Upper lobe of left lung (tissue), 6 donors: ENCODE results near the gene TMEM40. TPM values are rescaled to one million over a fixed set of nuclear protein-coding genes. Genes with fewer than 3 reads are reported as not detected.
"Not testable (repeated sequence)": the region's sequence is repeated elsewhere in the genome, so short reads cannot be mapped to it uniquely, and the experiment has no call there.

ENCODE experiments used
- ATAC-seq, 2 donors: fragments of 200-7000 bp; cut with Tn5 transposase; one replicate each; pipeline ENCODE4 v1.9.1; 2022; ENCODE audit warnings: mild to moderate bottlenecking in 2 of 2, moderate library complexity in 2 of 2; ENCODE audit not compliant: low FRiP score in 2 of 2
- DNase-seq, 2 donors: peaks; one replicate each; pipeline ENCODE4 v3.0.0-alpha.2; 2019 to 2020
- H3K27ac ChIP-seq, 4 donors: fragments of 200-600 bp; sonication (generic); one replicate each; pipeline ENCODE4 v1.5.1; 2016 to 2019
- H3K27me3 ChIP-seq, 4 donors: fragments of 200-600 bp; sonication (generic); one replicate each; pipeline ENCODE4 v1.5.1; 2017 to 2019
- H3K36me3 ChIP-seq, 4 donors: fragments of 200-600 bp; sonication (generic); one replicate each; pipeline ENCODE4 v1.5.1; 2016 to 2019
- H3K4me1 ChIP-seq, 4 donors: fragments of 200-600 bp; sonication (generic); one replicate each; pipeline ENCODE4 v1.5.1; 2018 to 2019
- H3K4me3 ChIP-seq, 4 donors: fragments of 200-600 bp; sonication (generic); one replicate each; pipeline ENCODE4 v1.5.1; 2017 to 2019; ENCODE audit warnings: mild to moderate bottlenecking in 2 of 4, moderate library complexity in 1 of 4
- H3K9me3 ChIP-seq, 4 donors: fragments of 200-600 bp; sonication (generic); one replicate each; pipeline ENCODE4 v1.5.1; 2018 to 2019
- EP300 ChIP-seq, 4 donors: sonication (generic); formaldehyde crosslinking; IDR thresholded peaks; one replicate each; pipeline ENCODE4 v1.5.1; 2017; ENCODE audit warnings: antibody characterized with exemption in 4 of 4, control low read depth in 2 of 4
- POLR2A ChIP-seq, 4 donors: fragments of 450-650 bp; IDR thresholded peaks; one replicate each; pipeline ENCODE4 v1.5.1; 2016 to 2017; ENCODE audit warnings: antibody characterized with exemption in 4 of 4, mild to moderate bottlenecking in 2 of 4
- POLR2AphosphoS5 ChIP-seq, 2 donors: sonication (generic); formaldehyde crosslinking; IDR thresholded peaks; one replicate each; pipeline ENCODE4 v1.5.1; 2017; ENCODE audit warnings: antibody characterized with exemption in 2 of 2
- WGBS, 2 donors: methylation state at CpG; one replicate each; pipeline ENCODE4 v1.1.5; 2017 to 2018; 5-methylcytosine and 5-hydroxymethylcytosine counted together
- total RNA-seq, 6 donors: library from RNA; depleted of rRNA in 4 of 6; stranded (reverse); fragments of >200 nt in 4 of 6; gene quantifications; one replicate each; pipeline versions ENCODE4 v1.1.0 to v1.2.1, GENCODE V29; 2016 to 2021
- TF ChIP-seq, protein P1 (sequence below), 6 experiments: fragments of 450-650 bp in 4 of 6; fragments of 200-600 bp in 2 of 6; sonication (generic) in 2 of 6; IDR thresholded peaks; one replicate each; pipeline ENCODE4 v1.5.1; 2016 to 2019; ENCODE audit warnings: antibody characterized with exemption in 6 of 6
- donor health status: DM: no; HTN: no; CAD: no; lungs with moderate emphysema.
- donor health status: DM: no; HTN: yes; CAD: no; lungs with severe emphysema.

The TMEM40 gene
- total RNA-seq, 6 donors from 2014 or later = 0.30 to 5.3 (median 1.1) TPM

DNA sequence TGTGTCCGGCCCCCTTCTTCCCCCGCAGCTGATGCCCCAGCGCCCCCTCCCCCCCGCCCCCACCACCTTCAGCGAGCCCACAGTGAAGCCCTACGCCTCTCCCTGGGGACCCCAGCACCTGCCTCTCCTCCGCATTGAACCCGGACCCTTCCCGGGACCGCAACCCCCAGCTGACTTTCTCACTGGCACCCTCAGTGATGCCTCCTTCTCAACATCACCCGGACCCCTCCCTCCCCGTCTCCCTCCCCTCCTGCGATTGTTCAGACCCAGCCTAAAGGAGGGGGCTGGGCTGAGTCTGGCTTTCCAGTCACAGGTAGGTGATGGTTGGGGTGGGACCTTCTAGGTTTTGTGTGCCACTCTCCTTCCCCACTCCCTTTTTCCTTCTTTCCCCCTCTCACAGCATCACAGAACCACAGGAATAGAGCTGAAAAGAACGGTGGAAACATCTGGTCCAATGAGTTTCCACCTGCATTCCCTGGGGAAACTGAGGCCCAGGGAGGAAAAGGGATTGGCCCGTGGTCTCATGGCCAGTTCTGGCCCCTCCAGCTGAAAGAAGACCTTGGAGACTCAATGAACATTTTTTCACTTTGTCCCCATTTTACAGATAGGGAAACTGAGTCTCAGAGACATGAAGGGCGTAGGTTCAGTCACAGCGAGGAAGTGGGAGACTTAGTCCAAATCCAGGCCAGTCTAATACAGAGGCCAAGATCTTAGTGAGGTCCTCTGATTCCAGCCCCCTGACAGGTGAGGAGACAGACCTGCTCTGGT is 38.2 kb upstream of the TMEM40 start:
- 60 to 69% methylated on average over 13 to 15 of the region's 17 CpGs for WGBS, 2 donors
- TF ChIP-seq POLR2AphosphoS5 (IDR thresholded peaks at IDR 0.05) (no peak), POLR2A (IDR thresholded peaks at IDR 0.05) (no peak)
- TF ChIP-seq, protein P1, sequence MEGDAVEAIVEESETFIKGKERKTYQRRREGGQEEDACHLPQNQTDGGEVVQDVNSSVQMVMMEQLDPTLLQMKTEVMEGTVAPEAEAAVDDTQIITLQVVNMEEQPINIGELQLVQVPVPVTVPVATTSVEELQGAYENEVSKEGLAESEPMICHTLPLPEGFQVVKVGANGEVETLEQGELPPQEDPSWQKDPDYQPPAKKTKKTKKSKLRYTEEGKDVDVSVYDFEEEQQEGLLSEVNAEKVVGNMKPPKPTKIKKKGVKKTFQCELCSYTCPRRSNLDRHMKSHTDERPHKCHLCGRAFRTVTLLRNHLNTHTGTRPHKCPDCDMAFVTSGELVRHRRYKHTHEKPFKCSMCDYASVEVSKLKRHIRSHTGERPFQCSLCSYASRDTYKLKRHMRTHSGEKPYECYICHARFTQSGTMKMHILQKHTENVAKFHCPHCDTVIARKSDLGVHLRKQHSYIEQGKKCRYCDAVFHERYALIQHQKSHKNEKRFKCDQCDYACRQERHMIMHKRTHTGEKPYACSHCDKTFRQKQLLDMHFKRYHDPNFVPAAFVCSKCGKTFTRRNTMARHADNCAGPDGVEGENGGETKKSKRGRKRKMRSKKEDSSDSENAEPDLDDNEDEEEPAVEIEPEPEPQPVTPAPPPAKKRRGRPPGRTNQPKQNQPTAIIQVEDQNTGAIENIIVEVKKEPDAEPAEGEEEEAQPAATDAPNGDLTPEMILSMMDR (IDR thresholded peaks at IDR 0.05) = no peak
- peaks cover 2 to 17% (median 7%) of the 10 kb centered on the region in 4 donors for H3K4me1 ChIP-seq
- peak overlapping the region; percentile 32 to 68 (median 50) for H3K4me3 ChIP-seq
- DNase-seq (no peak), ATAC-seq (no peak)
- H3K9me3 ChIP-seq = no peaks in the 10 kb centered on the region
- peak overlapping the region; percentile 63 to 87 (median 72) for H3K27ac ChIP-seq
- H3K27me3 ChIP-seq = peaks cover 0 to 2% (median 0%) of the 10 kb centered on the region in 4 donors
- no peaks in the 10 kb centered on the region for H3K36me3 ChIP-seq

- 9 to 16% methylated on average over 26 to 58 of the region's 61 CpGs for WGBS, 2 donors
- peak within 1 kb of the TSS; percentile 63 to 87 (median 72) for H3K27ac ChIP-seq
- peaks cover 0 to 2% (median 0%) of the 10 kb centered on the region in 4 donors for H3K27me3 ChIP-seq
- no peaks in the 10 kb centered on the region for H3K9me3 ChIP-seq
- peak; percentile 30 to 90 for ATAC-seq
- peaks cover 2 to 17% (median 7%) of the 10 kb centered on the region in 4 donors for H3K4me1 ChIP-seq
- H3K4me3 ChIP-seq = peak within 1 kb of the TSS; percentile 32 to 68 (median 50)
- TF ChIP-seq, protein P1 (IDR thresholded peaks at IDR 0.05) = peak in 2 of 6 experiments; percentile 10 to 22
- TF ChIP-seq POLR2AphosphoS5 (IDR thresholded peaks at IDR 0.05) = peak in 1 of 2 donors; percentile 44
- TF ChIP-seq POLR2A (IDR thresholded peaks at IDR 0.05) = peak in 1 of 4 donors; percentile 27
- no peak for TF ChIP-seq EP300 (IDR thresholded peaks at IDR 0.05)
- H3K36me3 ChIP-seq = no peaks in the 10 kb centered on the region
- DNase-seq = peak; percentile 36 to 91
These were observed 37.4 kb upstream of the TMEM40 start, which contains the start of gene CAND2 for GRCh38 chr3:12796171-12797123. CAND2 (plus strand) TSS chr3:12796680; CDS start chr3:12796721, 41 bp downstream.

GRCh38 chr3:12793701-12794100 is 34.6 kb upstream of the TMEM40 start:
- no peaks in the 10 kb centered on the region for H3K9me3 ChIP-seq
- no peaks in the 10 kb centered on the region for H3K36me3 ChIP-seq
- H3K27me3 ChIP-seq = peaks cover 0 to 2% (median 0%) of the 10 kb centered on the region in 4 donors
- TF ChIP-seq, protein P1 (IDR thresholded peaks at IDR 0.05) = no peak
- TF ChIP-seq POLR2AphosphoS5 (IDR thresholded peaks at IDR 0.05) = no peak
- no peak for TF ChIP-seq EP300 (IDR thresholded peaks at IDR 0.05)
- no peak for TF ChIP-seq POLR2A (IDR thresholded peaks at IDR 0.05)
- no peak for ATAC-seq
- H3K4me3 ChIP-seq = no peak overlapping the region
- H3K27ac ChIP-seq = no peak overlapping the region
- no peak for DNase-seq
- WGBS, 2 donors = 78 to 86% methylated on average over 5 of the region's 5 CpGs
- peaks cover 2 to 17% (median 7%) of the 10 kb centered on the region in 4 donors for H3K4me1 ChIP-seq

- Histone ChIP-seq H3K9me3 (no peaks in the 10 kb centered on the region), H3K36me3 (no peaks in the 10 kb centered on the region), H3K27ac (no peak overlapping the region), H3K4me3 (no peak overlapping the region), H3K4me1 (peaks cover 0 to 7% (median 5%) of the 10 kb centered on the region in 4 donors), H3K27me3 (peaks cover 0 to under 1% (median 0%) of the 10 kb centered on the region in 4 donors)
- 86 to 88% methylated on average over 1 of the region's 1 CpG for WGBS, 2 donors
- no peak for ATAC-seq
- DNase-seq = no peak
- TF ChIP-seq, protein P1 (IDR thresholded peaks at IDR 0.05) = no peak
- TF ChIP-seq POLR2A (IDR thresholded peaks at IDR 0.05) = no peak
- no peak for TF ChIP-seq EP300 (IDR thresholded peaks at IDR 0.05)
- no peak for TF ChIP-seq POLR2AphosphoS5 (IDR thresholded peaks at IDR 0.05)
These were observed 32.4 kb upstream of the TMEM40 start for GRCh38 chr3:12791430-12791829.

DNA sequence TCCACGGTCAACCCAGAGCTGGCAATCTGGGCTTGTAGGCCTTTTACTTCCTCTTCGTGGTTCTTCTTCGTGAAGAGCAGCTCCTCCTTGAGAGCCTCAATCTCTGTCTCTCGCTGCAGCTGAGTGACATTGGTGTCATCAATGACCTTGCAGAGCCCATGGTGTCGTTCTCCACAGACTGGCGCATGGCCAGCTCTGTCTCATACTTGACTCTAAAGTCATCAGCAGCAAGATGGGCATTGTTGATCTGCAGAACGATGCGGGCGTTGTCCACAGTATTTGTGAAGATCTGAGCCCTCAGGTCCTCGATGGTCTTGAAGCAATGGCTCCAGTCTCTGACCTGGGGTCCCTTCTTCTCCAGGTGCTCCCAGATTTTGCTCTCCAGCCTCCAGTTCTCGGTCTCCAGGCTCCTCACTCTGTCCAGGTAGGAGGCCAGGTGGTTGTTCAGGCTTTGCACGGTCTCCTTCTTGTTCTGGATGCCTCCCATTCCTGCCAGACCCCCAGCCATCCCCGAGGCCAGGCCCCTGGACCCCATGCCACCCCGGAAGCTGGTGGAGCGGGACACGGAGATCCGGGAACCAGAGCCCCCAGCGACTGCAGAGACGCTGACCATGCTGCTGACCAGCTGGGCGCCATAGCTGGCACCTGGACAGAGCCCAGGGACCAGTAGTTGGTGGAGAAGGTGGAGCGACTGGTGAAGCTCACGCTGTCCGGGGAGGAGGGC is 29.1 kb upstream of the TMEM40 start:
- H3K4me1 ChIP-seq, H3K4me3 ChIP-seq, ATAC-seq, H3K9me3 ChIP-seq, H3K36me3 ChIP-seq, H3K27me3 ChIP-seq, H3K27ac ChIP-seq: not testable (repeated sequence)
- DNase-seq = peak in 1 of 2 donors; percentile 50
- WGBS, 2 donors = 87 to 92% methylated on average over 23 of the region's 23 CpGs
